Epithelial cell of proximal tubule (primary cell): ENCODE measurements around the gene ANKMY1. TPM values are rescaled to one million over a fixed set of nuclear protein-coding genes. Genes with fewer than 3 reads are reported as not detected.

Source experiments
- DNase-seq: peaks from one replicate; pipeline ENCODE4 v3.0.0-alpha.2; 2011; ENCODE audit warnings: low read depth
- H3K4me3 ChIP-seq: 2 replicates; pipeline ENCODE4 v1.5.1; 2011; ENCODE audit warnings: low read depth, mild to moderate bottlenecking, low read length
- CTCF ChIP-seq: conservative IDR thresholded peaks from 2 replicates; pipeline ENCODE4 v1.5.1; 2012; ENCODE audit warnings: low read depth, mild to moderate bottlenecking, low read length
- total RNA-seq: library from RNA; depleted of rRNA; stranded (reverse); fragments of >200 nt; gene quantifications from 2 replicates; pipeline ENCODE4 v1.2.3, GENCODE V29; 2015

ANKMY1 gene
- total RNA-seq, 1 donor from 2014 or later, result 4.0 TPM

DNA sequence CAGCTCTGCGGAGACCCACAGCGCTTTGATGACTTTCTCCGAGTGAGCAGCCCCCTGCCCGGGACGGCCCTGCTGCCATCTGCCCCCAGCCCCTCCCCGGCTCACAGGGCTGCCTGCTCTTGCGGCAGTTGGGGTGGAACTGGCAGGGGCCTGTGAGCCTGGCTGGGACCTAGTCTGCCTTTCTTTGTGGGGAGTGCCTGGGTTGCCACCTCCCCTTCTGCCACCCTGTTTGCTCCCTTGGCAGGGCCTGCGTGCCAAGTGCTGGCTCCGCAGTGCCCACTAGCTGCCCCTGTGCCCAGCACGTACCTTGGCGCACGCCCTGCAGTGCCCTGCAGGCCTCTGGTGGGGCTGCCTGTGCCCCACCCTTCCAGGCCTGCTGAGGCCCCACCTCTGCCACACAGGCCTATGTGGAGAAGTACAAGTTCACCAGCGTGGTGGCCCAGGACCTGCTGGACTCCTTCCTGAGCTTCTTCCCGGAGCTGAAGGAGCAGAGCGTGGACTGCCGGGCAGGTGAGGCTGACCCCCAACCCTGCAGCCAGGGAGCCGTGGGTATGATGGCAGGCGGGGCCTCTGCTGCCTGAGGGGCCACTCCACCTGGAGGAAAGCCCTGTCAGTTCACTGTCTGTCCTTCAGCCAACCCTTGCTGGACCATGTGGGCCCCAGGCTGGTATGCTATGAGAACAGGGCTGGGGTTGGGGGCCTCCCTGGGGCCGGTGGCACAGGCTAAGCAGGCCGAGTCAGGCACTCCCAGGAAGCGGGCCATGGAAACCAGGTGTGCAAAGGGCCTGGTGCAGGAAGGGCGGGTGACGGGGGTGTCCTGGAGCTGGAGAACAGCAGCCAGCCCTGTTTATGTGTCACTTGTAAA, 17.5 kb upstream of the ANKMY1 start:
- TF ChIP-seq CTCF, result no peak
- DNase-seq, result no peak
- H3K4me3 ChIP-seq, result no peak overlapping the region

DNA sequence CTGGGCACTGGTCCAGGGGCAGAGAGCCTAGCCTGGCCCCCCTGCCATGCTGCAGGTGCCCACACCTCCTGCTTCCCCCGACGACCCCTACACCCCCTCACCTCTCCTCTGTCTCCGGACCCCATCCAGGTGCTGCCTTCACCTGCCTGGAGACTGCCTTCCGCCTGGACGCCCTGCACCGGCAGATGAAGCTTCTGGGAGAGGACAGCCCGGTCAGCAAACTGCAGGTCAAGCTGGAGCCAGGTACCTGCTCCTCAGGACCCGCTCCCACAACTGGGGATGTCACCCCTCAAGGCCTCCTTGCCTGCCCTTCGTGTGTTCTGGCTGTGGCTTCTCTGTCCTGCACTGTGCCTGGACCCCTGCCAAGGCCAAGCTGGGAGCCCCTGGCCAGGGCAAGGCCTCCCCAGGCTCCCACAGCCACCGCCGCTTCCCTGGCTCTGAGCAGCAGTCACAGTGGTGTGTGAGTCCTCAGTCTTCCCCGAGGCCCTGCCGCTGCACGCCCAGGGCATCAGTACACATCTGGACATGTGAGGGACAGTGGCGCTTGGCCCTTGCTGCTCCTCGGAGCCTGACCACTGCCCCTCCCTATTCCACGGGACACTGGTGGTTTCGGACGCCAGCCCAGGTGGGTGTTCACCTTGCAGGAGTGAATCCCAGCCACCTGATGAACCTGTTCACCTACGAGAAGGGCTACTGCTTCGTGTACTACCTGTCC, 16.8 kb upstream of the ANKMY1 start:
- TF ChIP-seq CTCF, result no peak
- no peak for DNase-seq

GRCh38 chr2:240573516-240574385, 16.0 kb upstream of the ANKMY1 start:
- no peak for TF ChIP-seq CTCF
- no peak for DNase-seq
- no peak overlapping the region for H3K4me3 ChIP-seq

More for the DNA sequence above, 16.8 kb upstream of the ANKMY1 start:
- no peak overlapping the region for H3K4me3 ChIP-seq

DNA sequence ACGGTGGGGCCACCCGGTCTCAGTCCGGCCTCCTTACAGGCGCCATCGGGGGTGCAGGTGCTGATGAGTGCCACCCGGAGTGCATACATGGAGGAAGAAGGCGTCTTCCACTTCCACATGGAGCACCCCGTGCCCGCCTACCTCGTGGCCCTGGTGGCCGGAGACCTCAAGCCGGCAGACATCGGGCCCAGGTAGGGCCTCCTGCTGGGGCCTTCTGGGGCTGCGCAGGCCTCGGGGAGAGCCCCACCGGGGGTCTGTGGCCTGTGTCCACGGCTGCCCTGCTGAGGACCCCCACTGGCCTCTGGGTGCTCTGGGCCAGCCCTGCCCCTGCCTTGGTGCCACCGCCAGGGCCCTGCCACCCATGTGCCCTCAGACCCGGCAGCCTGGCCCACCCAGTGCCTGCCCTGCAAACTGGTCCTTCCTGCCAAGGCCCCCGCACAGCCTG, 15.3 kb upstream of the ANKMY1 start:
- no peak for DNase-seq
- H3K4me3 ChIP-seq, result no peak overlapping the region
- TF ChIP-seq CTCF, result no peak

- TF ChIP-seq CTCF, result no peak
- no peak overlapping the region for H3K4me3 ChIP-seq
These were observed 14.6 kb upstream of the ANKMY1 start for GRCh38 chr2:240572141-240573031.

More at GRCh38 chr2:240572141-240573031, 14.6 kb upstream of the ANKMY1 start:
- no peak for DNase-seq
